ENCODE results near the gene TPRX2. TPM values are rescaled to one million over a fixed set of nuclear protein-coding genes. Genes with fewer than 3 reads are reported as not detected.

Gene TPRX2
- total and polyA plus RNA-seq, 2 donors (not counting 1 experiment from before 2014, with no cell fraction given) = not detected

DNA sequence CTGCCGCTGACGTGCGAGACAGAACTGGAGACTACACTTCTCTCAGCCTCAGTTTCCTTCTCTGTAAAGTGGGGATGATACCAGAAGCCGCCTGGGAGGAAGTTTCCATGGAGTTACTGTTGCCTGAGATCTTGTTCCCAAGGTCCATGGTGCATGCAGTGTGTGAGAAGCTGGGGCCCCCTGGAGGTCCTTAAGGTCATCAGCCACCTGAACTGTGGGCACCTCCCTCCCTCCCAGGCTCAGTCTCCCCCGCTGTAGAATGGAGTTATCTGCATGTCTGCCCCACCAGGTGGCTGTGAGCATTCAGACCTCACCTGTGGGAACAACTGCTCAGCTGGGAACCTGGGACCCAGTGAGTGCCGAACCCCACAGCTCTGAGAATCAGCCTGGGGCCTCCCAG lies 34.6 kb upstream of the TPRX2 start:
- Histone ChIP-seq H3K36me3 (ENCODE audit: control insufficient read depth, insufficient read depth, low read length) (no peaks in the 10 kb centered on the region), H3K27ac (ENCODE audit: insufficient read depth, low read length) (no peak overlapping the region), H3K4me2 (ENCODE audit: extremely low read depth, insufficient read depth, low read length) (no peak overlapping the region), H3K4me1 (ENCODE audit: control insufficient read depth, extremely low read depth, insufficient read depth, low read length) (no peaks in the 10 kb centered on the region), H3K9me3 (ENCODE audit: control insufficient read depth, insufficient read depth, low read depth, low read length) (no peaks in the 10 kb centered on the region), H3K9ac (ENCODE audit: insufficient read depth, low read length) (no peak overlapping the region), H3K79me2 (ENCODE audit: control insufficient read depth, insufficient read depth, low read length) (no peaks in the 10 kb centered on the region), H2AFZ (ENCODE audit: low read length) (no peak overlapping the region), H3K27me3 (ENCODE audit: control insufficient read depth, insufficient read depth, low read length) (peaks cover 19% of the 10 kb centered on the region), H4K20me1 (ENCODE audit: control insufficient read depth, extremely low read depth, insufficient read depth, low read length) (no peaks in the 10 kb centered on the region), H3K4me3 (replicated peaks in 1 of 4; ENCODE audit: control extremely low read depth in 1 of 4, insufficient read depth in 1 of 4, low read depth in 3 of 4, low read length in 4 of 4) (no peak overlapping the region)
- no peak for DNase-seq (ENCODE audit: low read depth in 2 of 2)
- TF ChIP-seq CTCF (conservative IDR thresholded peaks at IDR 0.05 in 1 of 2, IDR thresholded peaks at IDR 0.05 in 1 of 2; ENCODE audit: low read depth in 1 of 2, low read length in 2 of 2) (no peak), EZH2 (IDR thresholded peaks at IDR 0.05; ENCODE audit: low read length, missing control alignments) (no peak)

DNA sequence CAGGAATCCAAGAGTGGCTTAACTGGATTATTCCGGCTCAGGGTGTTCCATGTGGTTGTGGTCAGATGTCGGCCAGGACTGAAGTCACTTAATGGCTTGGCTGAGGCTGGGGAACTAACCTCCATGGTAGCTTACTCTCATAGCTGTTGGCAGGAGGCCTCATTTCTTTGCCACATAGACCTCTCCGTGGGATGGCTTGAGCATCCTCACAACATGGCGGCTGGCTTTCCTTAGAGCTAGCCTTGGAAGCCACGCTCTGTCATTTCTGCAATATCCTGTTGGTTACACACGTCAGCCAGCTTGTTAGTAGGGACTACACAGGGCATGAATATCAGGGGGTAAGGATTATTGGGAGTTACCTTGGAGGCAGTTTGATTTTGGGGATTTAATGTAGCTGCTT lies 32.2 kb upstream of the TPRX2 start:
- Histone ChIP-seq H3K27ac (ENCODE audit: insufficient read depth, low read length) (no peak overlapping the region), H3K4me1 (ENCODE audit: control insufficient read depth, extremely low read depth, insufficient read depth, low read length) (no peaks in the 10 kb centered on the region), H3K9me3 (ENCODE audit: control insufficient read depth, insufficient read depth, low read depth, low read length) (no peaks in the 10 kb centered on the region), H3K36me3 (ENCODE audit: control insufficient read depth, insufficient read depth, low read length) (no peaks in the 10 kb centered on the region), H3K79me2 (ENCODE audit: control insufficient read depth, insufficient read depth, low read length) (no peaks in the 10 kb centered on the region), H3K27me3 (ENCODE audit: control insufficient read depth, insufficient read depth, low read length) (peaks cover 6% of the 10 kb centered on the region), H3K9ac (ENCODE audit: insufficient read depth, low read length) (no peak overlapping the region), H4K20me1 (ENCODE audit: control insufficient read depth, extremely low read depth, insufficient read depth, low read length) (no peaks in the 10 kb centered on the region), H2AFZ (ENCODE audit: low read length) (no peak overlapping the region), H3K4me3 (replicated peaks in 1 of 4; ENCODE audit: control extremely low read depth in 1 of 4, insufficient read depth in 1 of 4, low read depth in 3 of 4, low read length in 4 of 4) (no peak overlapping the region), H3K4me2 (ENCODE audit: extremely low read depth, insufficient read depth, low read length) (no peak overlapping the region)
- DNase-seq (ENCODE audit: low read depth in 2 of 2) = no peak
- TF ChIP-seq CTCF (conservative IDR thresholded peaks at IDR 0.05 in 1 of 2, IDR thresholded peaks at IDR 0.05 in 1 of 2; ENCODE audit: low read depth in 1 of 2, low read length in 2 of 2) = no peak
- TF ChIP-seq EZH2 (IDR thresholded peaks at IDR 0.05; ENCODE audit: low read length, missing control alignments) = no peak

GRCh38 chr19:47832723-47833122 lies 26.3 kb upstream of the TPRX2 start:
- no peaks in the 10 kb centered on the region for H3K4me1 ChIP-seq (ENCODE audit: control insufficient read depth, extremely low read depth, insufficient read depth, low read length)
- H3K79me2 ChIP-seq (ENCODE audit: control insufficient read depth, insufficient read depth, low read length) = no peaks in the 10 kb centered on the region
- H3K9ac ChIP-seq (ENCODE audit: insufficient read depth, low read length) = no peak overlapping the region
- no peak for DNase-seq (ENCODE audit: low read depth in 2 of 2)
- H3K4me3 ChIP-seq (replicated peaks in 1 of 4; ENCODE audit: control extremely low read depth in 1 of 4, insufficient read depth in 1 of 4, low read depth in 3 of 4, low read length in 4 of 4) = no peak overlapping the region
- no peak overlapping the region for H3K27ac ChIP-seq (ENCODE audit: insufficient read depth, low read length)
- no peak overlapping the region for H2AFZ ChIP-seq (ENCODE audit: low read length)
- H3K36me3 ChIP-seq (ENCODE audit: control insufficient read depth, insufficient read depth, low read length) = no peaks in the 10 kb centered on the region
- H3K4me2 ChIP-seq (ENCODE audit: extremely low read depth, insufficient read depth, low read length) = no peak overlapping the region
- H4K20me1 ChIP-seq (ENCODE audit: control insufficient read depth, extremely low read depth, insufficient read depth, low read length) = no peaks in the 10 kb centered on the region
- no peaks in the 10 kb centered on the region for H3K27me3 ChIP-seq (ENCODE audit: control insufficient read depth, insufficient read depth, low read length)
- no peaks in the 10 kb centered on the region for H3K9me3 ChIP-seq (ENCODE audit: control insufficient read depth, insufficient read depth, low read depth, low read length)
- TF ChIP-seq CTCF (conservative IDR thresholded peaks at IDR 0.05 in 1 of 2, IDR thresholded peaks at IDR 0.05 in 1 of 2; ENCODE audit: low read depth in 1 of 2, low read length in 2 of 2) (no peak), EZH2 (IDR thresholded peaks at IDR 0.05; ENCODE audit: low read length, missing control alignments) (no peak)
